Stimulated activated CD8-positive, alpha-beta memory T cell treated with anti-CD3 and anti-CD28 coated beads, Interleukin-7, amount 100 ng/mL, for 24 hours (primary cell): ENCODE data around the gene APIP.
A peak's percentile ranks its signal among the peaks of the same experiment; 100 is the strongest.
"Not testable (repeated sequence)": the region's sequence is repeated elsewhere in the genome, so short reads cannot be mapped to it uniquely, and the experiment has no call there.

Experiments used
- DNase-seq: peaks from one replicate; pipeline ENCODE4 v3.0.0-alpha.2; 2020; ENCODE audit warnings: low read depth

The APIP gene

GRCh38 chr11:34926101-34926830 is 10.1 kb upstream of the APIP start:
- no peak for DNase-seq

GRCh38 chr11:34924714-34925113 is 8.5 kb upstream of the APIP start:
- no peak for DNase-seq

GRCh38 chr11:34921156-34921555 is 5.0 kb upstream of the APIP start:
- no peak for DNase-seq

GRCh38 chr11:34916843-34917770 is 928 bp upstream of the APIP start:
- DNase-seq = no peak

GRCh38 chr11:34915136-34916014 is 804 bp downstream of the APIP start:
- DNase-seq = peak; percentile 4

- DNase-seq = not testable (repeated sequence)
These were observed 2.6 kb downstream of the APIP start for GRCh38 chr11:34913556-34913955.

- DNase-seq = no peak
These were observed 4.5 kb downstream of the APIP start for GRCh38 chr11:34911676-34912075.

- no peak for DNase-seq
These were observed 5.4 kb downstream of the APIP start for GRCh38 chr11:34910817-34911216.

- DNase-seq = no peak
These were observed 6.2 kb downstream of the APIP start for GRCh38 chr11:34909955-34910354.

GRCh38 chr11:34909415-34909814 is 6.8 kb downstream of the APIP start:
- DNase-seq = no peak

- no peak for DNase-seq
These were observed 8.1 kb downstream of the APIP start for GRCh38 chr11:34907934-34908593.

- no peak for DNase-seq
These were observed 10.5 kb downstream of the APIP start for GRCh38 chr11:34905666-34906065.

GRCh38 chr11:34904421-34904955 is 11.7 kb downstream of the APIP start:
- no peak for DNase-seq

GRCh38 chr11:34899633-34900016 is 16.6 kb downstream of the APIP start:
- DNase-seq = no peak

- no peak for DNase-seq
These were observed 17.7 kb downstream of the APIP start for GRCh38 chr11:34898474-34898873.

GRCh38 chr11:34897171-34897870 is 18.9 kb downstream of the APIP start:
- DNase-seq = no peak

- DNase-seq = not testable (repeated sequence)
These were observed 20.0 kb downstream of the APIP start for GRCh38 chr11:34896191-34896590.

- no peak for DNase-seq
These were observed 22.8 kb downstream of the APIP start for GRCh38 chr11:34893416-34893815.

GRCh38 chr11:34891611-34892010 is 24.6 kb downstream of the APIP start:
- DNase-seq = no peak

GRCh38 chr11:34890812-34891211 is 25.4 kb downstream of the APIP start:
- no peak for DNase-seq

- no peak for DNase-seq
These were observed 26.1 kb downstream of the APIP start for GRCh38 chr11:34890089-34890488.
